ENCODE results near the gene MON1A.
A peak's percentile ranks its signal among the peaks of the same experiment; 100 is the strongest.
"Not testable (repeated sequence)": the region's sequence is repeated elsewhere in the genome, so short reads cannot be mapped to it uniquely, and the experiment has no call there.

The MON1A gene

GRCh38 chr3:49916686-49917085, 12.9 kb downstream of the MON1A start:
- DNase-seq: no peak

- DNase-seq: no peak
Measured at GRCh38 chr3:49914906-49915305, 14.7 kb downstream of the MON1A start.

- DNase-seq: peak; percentile 57
Measured at GRCh38 chr3:49912881-49913281, 16.7 kb downstream of the MON1A start.

GRCh38 chr3:49911611-49912010, 18.0 kb downstream of the MON1A start:
- DNase-seq: no peak

- no peak for DNase-seq
Measured at GRCh38 chr3:49911124-49911420, 18.5 kb downstream of the MON1A start.

GRCh38 chr3:49910409-49911123, 19.0 kb downstream of the MON1A start:
- DNase-seq: no peak

GRCh38 chr3:49908373-49909199, 21.0 kb downstream of the MON1A start:
- no peak for DNase-seq

- DNase-seq: no peak
Measured at GRCh38 chr3:49906073-49906743, 23.4 kb downstream of the MON1A start.

- DNase-seq: not testable (repeated sequence)
Measured at GRCh38 chr3:49904448-49904847, 25.2 kb downstream of the MON1A start.

- DNase-seq: no peak
Measured at GRCh38 chr3:49903451-49904424, 25.9 kb downstream of the MON1A start, which contains the start of gene MST1R. MST1R (minus strand) TSS chr3:49903873; CDS start chr3:49903609, 264 bp downstream.

- no peak for DNase-seq
Measured at GRCh38 chr3:49902511-49903345, 26.9 kb downstream of the MON1A start.

GRCh38 chr3:49901366-49902339, 28.0 kb downstream of the MON1A start:
- no peak for DNase-seq

GRCh38 chr3:49900491-49901153, 29.0 kb downstream of the MON1A start:
- no peak for DNase-seq

- DNase-seq: no peak
Measured at GRCh38 chr3:49899815-49900214, 29.8 kb downstream of the MON1A start.

GRCh38 chr3:49898991-49899390, 30.6 kb downstream of the MON1A start:
- no peak for DNase-seq

- DNase-seq: no peak
Measured at GRCh38 chr3:49896345-49896744, 33.3 kb downstream of the MON1A start.

GRCh38 chr3:49895791-49896190, 33.8 kb downstream of the MON1A start:
- DNase-seq: no peak

GRCh38 chr3:49889296-49889695, 40.3 kb downstream of the MON1A start:
- no peak for DNase-seq

GRCh38 chr3:49886922-49887265, 42.7 kb downstream of the MON1A start:
- DNase-seq: no peak

- DNase-seq: no peak
Measured at GRCh38 chr3:49883998-49884397, 45.6 kb downstream of the MON1A start.

All from NCI-H1105 (cell line).